SK-N-SH (cell line): ENCODE results near the gene AGBL1.

Source experiments
- ELF1 ChIP-seq: IDR thresholded peaks from 2 replicates; pipeline ENCODE4 v1.4.0; 2012
- FOXM1 ChIP-seq: IDR thresholded peaks from 2 replicates; pipeline ENCODE4 v1.4.0; 2012; ENCODE audit warnings: low read depth, mild to moderate bottlenecking
- GATA2 ChIP-seq: sonication (generic); formaldehyde crosslinking; IDR thresholded peaks from 2 replicates; pipeline ENCODE4 v1.5.0; 2020; ENCODE audit warnings: mild to moderate bottlenecking, missing genetic modification reagents
- MXI1 ChIP-seq: IDR thresholded peaks from 2 replicates; pipeline ENCODE4 v1.6.1; 2012; ENCODE audit warnings: mild to moderate bottlenecking, low read depth, low read length, improper control_type of control experiment
- NRF1 ChIP-seq: IDR thresholded peaks from 2 replicates; pipeline ENCODE4 v1.6.1; 2012; ENCODE audit warnings: low read depth, mild to moderate bottlenecking, low read length
- POLR2AphosphoS5 ChIP-seq: IDR thresholded peaks from 2 replicates; pipeline ENCODE4 v1.6.1; 2012; ENCODE audit warnings: low read depth, low read length
- RCOR1 ChIP-seq: fragments of 150-350 bp; IDR thresholded peaks from 2 replicates; pipeline ENCODE4 v1.6.1; 2017; ENCODE audit warnings: antibody characterized with exemption, low read length
- TEAD4 ChIP-seq: IDR thresholded peaks from 2 replicates; pipeline ENCODE4 v1.4.0; 2012; ENCODE audit warnings: mild to moderate bottlenecking, borderline replicate concordance; ENCODE audit not compliant: insufficient read depth
- TF ChIP-seq, protein P1 (sequence below): fragments of 200-600 bp; sonication (generic); IDR thresholded peaks from 2 replicates; pipeline ENCODE4 v1.6.1; 2017; ENCODE audit warnings: antibody characterized with exemption, mild to moderate bottlenecking, moderate library complexity

DNA sequence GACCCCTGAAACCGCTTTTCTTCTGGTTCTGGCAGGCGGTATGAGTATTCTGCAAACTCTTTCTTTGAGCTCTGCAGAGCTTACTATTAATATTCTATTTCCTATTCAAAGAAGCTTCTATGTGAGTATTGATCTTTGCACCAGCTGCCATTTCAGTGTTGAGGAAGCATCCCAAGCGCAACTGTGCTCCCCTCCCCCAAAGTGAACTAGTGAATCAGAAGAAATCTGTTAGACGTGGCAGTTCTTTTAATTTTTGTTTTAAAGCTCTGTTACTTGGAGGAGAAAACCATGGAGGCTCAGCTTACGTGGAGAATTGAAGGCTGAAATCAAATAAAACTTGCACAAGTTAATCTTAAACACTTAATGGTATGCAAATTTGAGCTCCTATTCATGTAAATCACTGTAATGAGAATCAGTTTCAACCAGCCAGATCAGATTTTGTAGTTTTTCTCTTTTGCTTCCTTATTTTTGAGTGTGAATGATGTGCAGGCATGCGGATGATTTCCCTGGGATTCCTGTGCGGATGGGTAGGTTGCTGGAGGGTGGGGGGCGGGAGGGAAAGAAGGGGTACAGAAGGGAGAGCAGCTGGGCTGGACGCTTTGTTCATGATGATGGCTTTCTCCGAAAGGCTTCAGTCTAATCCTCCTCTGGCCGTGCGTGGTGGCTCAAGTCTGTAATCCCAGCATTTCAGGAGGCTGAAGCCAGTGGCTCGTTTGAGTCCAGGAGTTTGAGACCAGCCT is 16.1 kb upstream of the AGBL1 start:
- TF ChIP-seq TEAD4 (no peak), MXI1 (no peak), GATA2 (no peak), ELF1 (no peak), NRF1 (no peak), POLR2AphosphoS5 (no peak), FOXM1 (no peak), RCOR1 (no peak)
- TF ChIP-seq, protein P1, sequence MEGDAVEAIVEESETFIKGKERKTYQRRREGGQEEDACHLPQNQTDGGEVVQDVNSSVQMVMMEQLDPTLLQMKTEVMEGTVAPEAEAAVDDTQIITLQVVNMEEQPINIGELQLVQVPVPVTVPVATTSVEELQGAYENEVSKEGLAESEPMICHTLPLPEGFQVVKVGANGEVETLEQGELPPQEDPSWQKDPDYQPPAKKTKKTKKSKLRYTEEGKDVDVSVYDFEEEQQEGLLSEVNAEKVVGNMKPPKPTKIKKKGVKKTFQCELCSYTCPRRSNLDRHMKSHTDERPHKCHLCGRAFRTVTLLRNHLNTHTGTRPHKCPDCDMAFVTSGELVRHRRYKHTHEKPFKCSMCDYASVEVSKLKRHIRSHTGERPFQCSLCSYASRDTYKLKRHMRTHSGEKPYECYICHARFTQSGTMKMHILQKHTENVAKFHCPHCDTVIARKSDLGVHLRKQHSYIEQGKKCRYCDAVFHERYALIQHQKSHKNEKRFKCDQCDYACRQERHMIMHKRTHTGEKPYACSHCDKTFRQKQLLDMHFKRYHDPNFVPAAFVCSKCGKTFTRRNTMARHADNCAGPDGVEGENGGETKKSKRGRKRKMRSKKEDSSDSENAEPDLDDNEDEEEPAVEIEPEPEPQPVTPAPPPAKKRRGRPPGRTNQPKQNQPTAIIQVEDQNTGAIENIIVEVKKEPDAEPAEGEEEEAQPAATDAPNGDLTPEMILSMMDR, result no peak
